EL (cell line): Measurements from ENCODE around the gene SNX33.
"Not testable (repeated sequence)": the region's sequence is repeated elsewhere in the genome, so short reads cannot be mapped to it uniquely, and the experiment has no call there.

Experiments used
- DNase-seq: peaks from one replicate; pipeline ENCODE4 v3.0.0-alpha.2; 2016

Gene SNX33, protein sequence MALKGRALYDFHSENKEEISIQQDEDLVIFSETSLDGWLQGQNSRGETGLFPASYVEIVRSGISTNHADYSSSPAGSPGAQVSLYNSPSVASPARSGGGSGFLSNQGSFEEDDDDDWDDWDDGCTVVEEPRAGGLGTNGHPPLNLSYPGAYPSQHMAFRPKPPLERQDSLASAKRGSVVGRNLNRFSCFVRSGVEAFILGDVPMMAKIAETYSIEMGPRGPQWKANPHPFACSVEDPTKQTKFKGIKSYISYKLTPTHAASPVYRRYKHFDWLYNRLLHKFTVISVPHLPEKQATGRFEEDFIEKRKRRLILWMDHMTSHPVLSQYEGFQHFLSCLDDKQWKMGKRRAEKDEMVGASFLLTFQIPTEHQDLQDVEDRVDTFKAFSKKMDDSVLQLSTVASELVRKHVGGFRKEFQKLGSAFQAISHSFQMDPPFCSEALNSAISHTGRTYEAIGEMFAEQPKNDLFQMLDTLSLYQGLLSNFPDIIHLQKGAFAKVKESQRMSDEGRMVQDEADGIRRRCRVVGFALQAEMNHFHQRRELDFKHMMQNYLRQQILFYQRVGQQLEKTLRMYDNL

DNA sequence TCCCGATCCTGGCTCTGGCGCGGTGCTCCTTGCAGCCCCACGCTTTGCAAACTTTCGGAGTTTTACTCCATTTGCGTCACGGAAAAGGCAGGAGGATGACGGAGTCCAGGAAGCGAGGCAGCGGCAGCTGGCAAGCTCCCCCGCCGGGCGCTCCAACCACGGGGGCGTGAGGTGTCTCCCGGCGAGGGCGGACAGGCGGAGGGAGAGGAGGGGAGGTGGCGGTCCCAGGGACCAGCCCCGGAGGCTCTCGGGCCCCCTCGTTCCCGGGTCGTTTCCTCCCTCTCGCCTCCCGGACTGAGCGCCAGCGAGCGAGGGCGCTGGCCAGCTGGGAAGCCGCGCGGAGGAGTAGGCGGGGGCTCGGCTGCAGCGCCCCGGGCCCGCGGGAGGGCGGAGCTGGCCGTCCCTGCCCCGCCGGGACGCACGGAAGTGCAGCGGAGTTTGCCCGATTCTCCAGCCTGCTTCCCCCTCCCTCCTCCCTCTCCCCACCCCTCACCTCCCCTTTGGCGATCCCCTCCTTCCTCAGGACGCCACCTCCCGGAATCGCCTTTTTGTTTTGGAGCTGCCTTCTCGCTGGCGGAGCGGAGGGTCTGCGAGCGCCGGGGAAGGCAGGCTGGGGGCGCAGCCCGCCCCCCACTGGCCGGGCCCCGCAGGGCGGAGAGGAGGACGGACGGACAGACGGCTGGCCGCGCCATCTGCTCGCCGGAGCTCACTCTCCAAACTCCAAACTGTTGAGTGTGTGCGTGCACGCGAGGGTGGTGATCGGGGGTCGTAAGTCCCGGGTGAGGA is at the start of gene SNX33:
Gene SNX33, plus strand, starts transcription at position 543 of the 786 bp plus-strand sequence. CDS start 1,191 bp downstream, outside the sequence.
- peak; percentile 89 for DNase-seq

DNA sequence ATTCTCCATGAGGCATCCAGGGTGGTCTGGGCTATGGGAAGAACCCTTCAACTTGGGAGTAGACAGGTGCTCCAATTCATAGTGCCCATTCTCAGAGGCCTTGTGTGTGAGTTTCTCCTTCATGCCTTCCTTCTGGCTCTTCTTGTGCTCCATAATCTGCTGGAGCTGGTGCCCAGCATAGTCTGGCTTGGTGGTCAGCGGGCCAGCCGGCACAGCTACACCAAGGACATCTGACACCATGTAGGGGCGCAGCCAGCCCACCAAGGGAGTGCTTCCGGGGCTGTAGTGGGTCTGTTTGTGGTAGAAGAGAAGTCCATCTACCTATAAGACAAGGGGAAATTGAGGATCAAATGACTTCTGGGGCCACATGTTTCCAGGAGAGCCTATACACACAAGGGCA is 49.4 kb upstream of the SNX33 start:
- no peak for DNase-seq

DNA sequence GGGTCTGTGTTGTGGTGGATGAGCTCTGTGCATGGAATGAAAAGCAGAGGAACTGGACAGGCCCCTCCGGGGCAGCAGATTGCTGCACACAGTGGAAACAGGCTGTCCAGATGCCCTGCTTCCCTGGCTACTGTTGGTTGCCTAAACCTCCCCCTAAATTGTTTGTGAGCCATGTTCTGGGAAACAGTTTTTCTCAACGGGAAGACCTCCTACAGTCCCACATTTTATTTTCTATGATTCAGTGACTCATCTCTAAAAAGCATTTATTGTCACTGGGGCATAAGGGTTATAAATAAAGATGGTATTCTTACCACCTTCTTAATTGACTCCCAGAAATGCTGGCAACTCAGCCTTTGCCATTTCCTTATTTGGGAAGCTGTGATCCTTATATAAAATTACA is 48.3 kb upstream of the SNX33 start:
- no peak for DNase-seq

DNA sequence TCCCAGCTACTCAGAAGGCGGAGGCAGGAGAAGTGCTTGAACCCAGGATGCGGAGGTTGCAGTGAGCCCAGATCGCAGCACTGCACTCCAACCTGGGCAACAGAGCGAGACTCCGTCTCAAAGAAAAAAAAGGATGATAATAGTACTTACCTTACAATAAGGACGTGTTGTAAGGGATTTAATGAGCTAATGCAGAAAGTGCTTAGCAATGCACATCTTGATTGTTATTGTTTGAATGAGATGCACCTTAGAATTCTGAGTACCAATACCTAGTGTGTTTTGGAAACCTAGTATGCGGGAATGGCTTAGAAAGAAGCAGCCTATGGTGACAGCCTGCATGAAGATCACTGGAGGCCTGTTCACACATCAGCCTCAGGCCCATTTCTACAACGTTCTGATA is 41.7 kb upstream of the SNX33 start:
- DNase-seq = no peak

DNA sequence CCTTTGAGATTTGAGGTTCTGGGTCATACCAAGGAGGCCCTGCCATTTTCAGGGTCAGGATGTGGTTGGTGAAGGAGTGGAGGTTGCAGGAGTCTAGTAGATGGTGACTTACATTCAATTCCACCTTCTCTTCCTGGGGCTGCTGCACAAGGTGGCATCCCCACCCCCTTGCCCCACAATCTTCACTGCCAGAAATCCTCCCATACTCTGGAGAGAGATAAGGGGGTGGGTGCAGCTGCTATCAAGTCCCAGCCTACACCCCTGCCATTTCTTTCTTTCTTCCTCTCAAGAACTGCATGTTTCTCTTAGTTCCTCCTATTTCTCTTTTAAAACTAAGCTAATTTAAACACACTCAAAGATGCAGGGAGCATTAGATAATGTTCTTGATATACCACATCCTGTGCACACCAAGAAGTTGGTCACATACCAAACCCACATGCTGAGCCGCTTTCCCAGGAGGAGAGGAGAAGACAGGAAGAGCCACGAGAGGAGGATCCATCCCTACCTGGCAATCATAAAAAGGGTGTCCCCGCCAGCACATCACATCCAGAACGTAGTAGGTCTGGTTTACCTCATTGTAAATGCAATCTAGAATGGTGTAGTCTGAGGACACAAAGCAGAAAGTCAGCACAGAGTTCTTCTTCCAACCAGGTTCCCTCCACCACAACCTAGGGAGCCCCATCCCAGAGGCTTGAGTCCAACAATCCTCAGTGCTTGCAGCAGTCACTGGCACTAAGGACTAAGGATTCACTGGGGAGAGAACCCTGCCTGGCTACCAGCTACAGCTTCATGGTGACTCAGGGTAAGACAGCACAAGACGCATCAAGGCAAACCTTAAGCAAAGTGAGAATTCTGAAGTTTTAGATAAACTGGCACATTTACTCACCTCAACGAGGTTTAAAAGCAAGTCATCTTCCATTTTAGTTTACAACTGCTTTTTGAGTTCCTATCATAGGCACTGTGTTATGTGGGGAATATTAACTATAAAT is 40.7 kb upstream of the SNX33 start:
- DNase-seq = peak; percentile 47

DNA sequence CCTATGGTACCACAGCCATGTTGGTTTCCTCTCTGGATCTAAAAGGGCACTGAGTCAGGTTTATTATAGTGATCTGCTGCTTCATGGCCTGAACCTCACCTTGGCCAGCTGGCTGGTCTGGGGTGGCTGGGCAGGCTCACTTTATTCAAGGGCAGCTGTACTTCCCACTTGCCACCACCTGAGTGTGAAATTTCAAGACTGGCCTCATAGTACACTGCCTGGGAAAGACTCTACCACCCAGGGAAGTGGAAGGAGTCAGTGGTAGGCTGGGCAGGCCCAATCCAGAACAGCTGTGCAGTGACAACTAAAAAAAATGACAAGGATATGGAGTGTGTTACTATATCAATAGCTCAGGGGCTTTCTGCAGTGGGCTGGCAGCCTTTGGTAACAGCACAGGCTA is 30.9 kb upstream of the SNX33 start:
- no peak for DNase-seq

DNA sequence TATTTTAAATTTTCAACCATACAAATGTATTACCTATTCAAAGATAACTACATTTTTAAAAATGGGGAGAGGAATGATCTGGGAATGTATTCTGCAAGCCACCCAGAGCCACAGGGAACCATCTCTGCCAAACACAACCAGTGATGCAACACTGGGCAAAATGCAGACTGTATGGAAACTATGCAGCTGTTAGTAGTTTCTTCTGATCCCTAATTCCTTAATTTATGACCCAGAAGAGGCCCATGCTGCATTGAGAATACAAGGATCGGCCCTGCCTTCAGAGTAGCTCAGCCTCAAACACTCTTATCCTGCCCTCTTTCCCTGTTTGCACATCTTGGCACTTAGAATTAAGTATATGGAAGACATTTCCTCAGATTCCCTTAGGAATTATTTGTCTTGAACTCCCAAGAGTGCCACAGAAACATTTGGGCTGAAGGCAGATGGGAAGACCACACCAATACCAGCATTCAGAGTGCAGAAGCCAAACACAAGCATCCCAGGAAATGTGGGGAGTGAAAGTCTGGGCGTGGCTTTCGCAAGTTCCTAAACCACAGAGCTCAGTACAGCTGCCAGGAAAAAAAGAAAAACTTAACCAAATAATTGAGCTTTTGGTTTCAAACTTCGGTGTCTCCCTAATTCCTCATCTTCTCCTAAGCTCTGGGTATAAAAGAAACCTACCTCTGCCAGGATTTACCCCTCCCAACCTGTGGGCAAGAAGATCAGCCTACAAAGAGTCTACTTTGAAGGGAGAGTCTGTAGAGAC is 27.5 kb upstream of the SNX33 start:
- DNase-seq = peak; percentile 61

DNA sequence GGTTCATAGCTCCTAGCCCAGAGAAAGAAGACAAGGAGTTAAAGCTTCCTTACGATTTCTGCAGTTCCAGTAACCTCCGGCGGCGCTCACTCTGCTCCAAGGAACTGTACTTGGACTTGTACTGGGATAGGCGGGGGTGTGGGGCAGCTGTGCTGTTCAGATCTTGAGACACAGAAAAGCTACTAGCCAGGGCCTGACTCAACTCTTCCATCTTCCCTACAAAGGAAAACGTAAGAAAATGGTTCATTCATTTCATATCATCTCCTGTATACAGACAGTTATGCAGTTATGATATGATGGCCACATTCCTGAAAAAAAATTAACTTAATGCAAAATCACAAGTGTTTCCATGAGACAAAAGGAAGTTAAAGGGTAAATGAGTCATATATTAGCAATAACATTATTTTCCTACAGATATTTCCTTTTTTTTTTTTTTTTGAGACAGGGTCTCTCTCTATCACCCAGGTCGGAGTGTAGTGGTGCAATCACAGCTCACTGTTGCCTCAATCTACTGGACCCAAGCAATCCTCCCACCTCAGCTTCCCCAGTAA is 26.8 kb upstream of the SNX33 start:
- peak; percentile 85 for DNase-seq

DNA sequence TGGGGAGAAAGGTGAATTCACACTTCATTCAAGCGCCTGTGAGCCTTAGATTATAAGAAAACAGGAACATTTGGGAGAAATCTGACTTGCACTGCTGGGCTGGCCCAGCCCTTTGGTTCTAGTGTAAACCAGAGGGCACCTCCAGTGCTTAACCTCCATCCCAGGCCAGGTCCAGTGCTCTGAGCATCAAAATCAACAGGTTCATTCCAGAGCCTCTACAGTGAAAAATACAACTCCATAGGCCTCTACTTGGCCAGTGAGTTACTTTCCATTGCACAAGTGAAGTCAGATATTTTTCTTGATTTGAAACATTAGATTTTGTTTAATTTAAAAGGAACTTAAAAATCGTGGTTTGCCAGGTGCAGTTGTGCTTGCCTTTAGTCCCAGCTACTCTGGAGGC is 25.2 kb upstream of the SNX33 start:
- no peak for DNase-seq

DNA sequence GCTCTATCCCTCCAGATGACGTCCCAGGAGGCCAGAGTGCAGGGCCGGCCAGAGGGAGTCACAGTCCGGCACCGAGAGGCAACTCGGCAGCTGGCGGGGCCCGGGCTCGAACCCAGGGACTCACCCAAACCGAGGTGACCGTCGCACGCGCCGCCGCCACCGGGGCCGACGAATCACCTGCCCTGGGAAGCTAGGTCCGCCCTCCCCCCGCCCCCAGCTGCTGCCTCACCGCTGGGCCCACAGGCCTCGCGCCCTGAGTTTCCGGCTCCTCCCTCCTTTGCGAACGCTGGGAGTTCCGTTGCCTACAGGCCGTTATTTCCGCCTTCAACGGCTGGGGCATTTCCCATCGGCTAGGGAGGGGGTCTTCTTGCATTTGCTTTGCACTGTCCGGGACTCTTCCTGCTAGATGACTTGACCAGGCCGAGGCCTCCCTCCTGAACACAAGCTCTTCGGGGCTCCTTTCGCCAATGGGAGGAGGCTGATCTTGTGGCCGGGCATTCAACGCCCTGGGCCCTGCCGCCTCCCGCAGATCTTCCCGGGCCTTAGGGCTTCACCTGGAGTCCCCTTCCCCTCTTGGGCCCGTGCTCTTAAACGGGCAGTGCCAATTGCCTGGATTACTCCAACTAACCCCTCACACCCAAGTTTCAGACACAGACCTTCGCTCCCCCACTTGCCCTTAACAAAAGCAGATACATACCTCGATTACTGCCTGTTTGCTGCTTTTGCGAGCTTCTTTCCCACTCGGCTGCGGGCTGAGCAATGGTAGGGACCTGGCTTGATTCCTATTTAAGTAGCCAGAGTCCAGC is 22.0 kb upstream of the SNX33 start, which contains the start of gene SNUPN:
Gene SNUPN, minus strand, starts transcription at position 184 of the 806 bp plus-strand sequence. CDS start 4,674 bp downstream, outside the sequence.
- peak; percentile 92 for DNase-seq

DNA sequence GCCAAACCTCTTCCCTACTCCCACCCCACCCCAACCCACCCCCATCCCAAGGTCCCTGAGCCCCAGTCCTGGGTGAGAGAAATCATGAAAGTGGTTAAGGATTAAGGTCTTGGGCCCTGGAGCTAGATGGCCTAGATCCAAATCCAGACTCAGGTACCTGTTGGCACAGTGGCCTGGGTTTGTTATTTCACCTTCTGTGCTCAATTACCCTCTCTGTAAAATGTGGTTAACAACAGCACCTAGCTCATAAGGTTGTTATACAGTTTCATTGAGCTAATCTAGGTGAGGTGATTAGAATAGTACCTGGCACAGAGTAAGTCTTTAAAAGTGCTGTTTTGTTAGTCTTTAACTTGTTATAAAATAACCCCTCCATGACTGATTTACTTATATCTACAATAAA is 15.8 kb upstream of the SNX33 start:
- no peak for DNase-seq

DNA sequence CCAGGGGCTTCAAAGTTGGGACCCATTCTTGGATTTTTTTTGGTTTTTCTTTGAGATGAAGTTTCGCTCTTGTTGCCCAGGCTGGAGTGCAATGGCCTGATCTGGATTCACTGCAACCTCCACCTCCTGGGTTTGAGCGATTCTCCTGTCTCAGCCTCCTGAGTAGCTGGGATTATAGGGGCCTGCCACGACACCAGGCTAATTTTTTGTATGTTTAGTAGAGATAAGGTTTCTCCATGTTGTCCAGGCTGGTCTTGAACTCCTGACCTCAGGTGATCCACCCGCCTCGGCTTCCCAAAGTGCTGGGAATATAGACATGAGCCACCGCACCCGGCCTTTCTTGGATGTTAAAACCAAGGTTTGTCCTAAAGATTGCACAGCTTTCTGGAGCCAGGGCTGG is 13.8 kb upstream of the SNX33 start:
- not testable (repeated sequence) for DNase-seq

DNA sequence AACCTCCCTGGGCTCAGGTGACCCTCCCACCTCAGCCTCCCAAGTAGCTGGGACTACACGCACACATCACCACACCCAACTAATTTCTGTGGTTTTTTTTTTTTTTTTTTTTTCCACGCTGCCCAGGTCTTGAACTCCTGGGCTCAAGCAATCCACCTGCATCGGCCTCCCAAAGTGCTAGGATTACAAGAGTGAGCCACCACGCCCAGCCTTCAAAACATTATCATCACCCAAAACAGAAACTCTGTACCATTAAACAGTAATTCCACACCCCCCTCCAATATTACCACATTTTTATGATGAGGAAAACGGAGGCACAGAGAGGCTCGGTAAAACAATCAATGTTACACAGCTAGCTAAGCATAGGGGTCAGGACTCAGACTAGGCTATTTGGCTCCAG is 11.7 kb upstream of the SNX33 start:
- no peak for DNase-seq

DNA sequence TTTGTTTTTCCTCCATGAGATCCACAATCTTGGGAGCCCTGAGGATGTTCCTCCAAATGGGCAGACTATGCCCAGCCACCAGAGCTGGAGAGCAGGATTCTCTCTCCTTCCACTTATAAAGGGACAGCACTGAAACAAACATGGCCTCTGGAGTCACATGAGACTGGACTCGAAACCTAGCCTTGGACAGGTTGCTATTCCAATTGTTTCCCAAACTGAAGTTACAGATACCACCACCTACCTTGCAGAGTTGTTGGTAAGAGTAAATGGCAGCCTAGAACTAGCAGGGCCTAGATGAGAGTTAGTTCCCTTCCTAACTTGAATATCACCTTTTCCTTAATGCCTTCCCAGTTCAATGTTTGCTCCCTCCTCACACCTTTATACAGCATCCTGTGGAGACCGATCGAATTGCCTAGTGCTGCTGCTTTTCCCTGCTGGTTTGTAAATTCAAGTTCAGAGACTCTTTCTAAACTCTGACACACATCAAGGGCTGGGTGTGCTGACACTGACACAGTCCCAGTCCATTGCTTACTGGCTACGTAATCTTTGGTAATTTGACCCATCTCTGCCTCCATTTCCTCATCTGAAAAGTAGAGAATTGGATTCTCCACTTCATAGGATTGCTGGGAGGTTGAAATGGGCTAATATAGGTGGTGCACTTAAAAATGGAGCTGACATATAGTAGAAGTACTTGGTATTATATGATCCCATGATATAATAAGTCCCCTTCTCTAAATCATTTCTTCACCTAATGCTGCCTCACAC is 10.3 kb upstream of the SNX33 start:
- no peak for DNase-seq

DNA sequence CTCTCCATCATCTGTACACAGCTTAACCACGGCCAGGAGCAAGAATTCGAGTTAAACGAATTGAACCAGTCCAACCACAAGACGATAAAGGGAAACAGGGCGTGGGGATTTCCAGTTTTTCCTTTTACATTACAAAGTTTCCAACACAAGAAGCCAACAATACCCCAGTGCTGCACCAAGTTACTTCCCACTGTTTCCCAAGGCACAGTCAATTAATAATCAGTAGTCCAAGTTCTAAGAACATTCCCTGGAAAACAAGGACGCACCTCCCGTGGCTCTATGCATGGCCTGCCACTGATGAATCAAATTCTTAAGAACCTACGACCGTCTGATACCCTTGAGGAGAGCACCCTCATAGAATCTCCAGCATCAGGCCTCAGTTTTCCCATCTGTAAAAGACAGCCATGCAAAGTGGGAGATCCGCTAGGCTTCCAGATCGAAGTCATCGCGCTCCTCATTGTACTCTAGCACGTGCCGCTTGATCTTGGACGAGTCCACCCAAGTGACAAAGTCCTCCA is 8.5 kb upstream of the SNX33 start:
- no peak for DNase-seq

DNA sequence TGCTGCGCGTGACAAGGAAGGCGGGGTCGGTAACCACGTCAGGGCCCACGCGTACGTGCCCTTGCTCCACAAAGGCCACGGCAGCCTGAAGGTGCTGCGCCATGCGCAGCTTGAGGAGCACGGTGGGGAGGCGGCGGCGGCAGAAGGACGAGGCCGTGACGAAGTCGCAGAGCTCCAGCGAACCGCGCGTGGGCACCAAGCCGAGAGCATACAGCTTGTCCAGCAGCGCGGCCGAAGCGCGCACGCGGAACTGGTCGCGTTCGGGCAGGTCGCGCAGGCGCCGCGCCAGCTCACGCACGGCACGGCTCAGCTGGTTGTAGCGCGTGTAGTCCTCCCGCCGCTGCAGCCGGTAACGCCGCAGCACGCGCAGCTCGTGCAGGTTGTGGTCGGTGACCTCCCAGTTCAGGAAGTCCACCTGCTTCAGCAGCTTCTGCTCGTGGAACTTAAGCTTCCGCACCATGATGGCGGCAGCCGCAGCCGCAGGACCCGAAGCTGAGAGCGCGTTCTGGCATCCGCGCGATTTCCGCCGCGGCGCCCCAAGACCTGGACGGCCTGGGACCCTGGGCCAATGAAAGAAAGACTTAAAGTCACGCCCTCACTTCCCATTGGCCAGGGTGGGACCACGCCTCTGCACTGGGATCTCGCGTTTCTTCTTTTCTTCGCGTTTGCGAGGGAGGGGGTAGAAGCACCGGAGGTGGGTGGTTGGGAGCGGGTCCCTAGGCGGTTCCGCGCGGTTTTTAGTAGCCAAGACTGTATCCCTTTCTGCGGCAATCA is 7.8 kb upstream of the SNX33 start, which contains the start of gene IMP3:
Gene IMP3, minus strand, starts transcription at position 516 of the 774 bp plus-strand sequence. Its CDS starts 56 bp downstream, at position 460.
- peak; percentile 98 for DNase-seq

DNA sequence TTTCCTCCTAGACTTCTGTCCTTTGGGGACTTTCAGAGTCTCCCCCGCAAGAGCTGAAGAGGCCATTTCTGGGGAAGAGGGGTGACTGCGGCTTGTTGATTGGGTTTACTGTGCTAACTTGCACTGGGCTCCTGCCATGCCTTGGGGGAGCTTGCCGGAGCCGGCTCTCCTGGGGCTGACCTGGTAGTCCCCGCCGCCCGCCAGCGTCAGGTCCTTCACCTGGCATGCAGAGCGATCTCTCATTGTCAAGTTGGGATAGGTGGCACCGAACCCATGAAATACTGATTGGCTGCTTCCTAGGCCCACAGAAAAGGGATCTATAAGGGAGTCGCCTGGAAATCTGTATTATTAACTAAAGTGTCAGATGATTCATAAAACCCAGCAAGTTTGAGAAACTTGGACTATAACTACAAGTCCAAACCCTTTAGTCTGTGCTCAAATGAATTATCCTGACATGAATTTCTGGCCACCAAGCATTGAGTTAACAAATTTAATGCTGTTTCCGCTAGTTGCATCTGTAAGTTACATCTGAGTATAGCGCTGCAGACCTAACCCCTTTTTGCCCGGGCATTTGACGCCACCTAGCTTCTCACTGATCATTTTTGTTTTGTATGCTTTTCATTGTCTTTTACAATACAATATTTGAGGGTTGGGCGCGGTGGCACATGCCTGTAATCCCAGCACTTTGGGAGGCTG is 7.1 kb upstream of the SNX33 start:
- DNase-seq = peak; percentile 48

DNA sequence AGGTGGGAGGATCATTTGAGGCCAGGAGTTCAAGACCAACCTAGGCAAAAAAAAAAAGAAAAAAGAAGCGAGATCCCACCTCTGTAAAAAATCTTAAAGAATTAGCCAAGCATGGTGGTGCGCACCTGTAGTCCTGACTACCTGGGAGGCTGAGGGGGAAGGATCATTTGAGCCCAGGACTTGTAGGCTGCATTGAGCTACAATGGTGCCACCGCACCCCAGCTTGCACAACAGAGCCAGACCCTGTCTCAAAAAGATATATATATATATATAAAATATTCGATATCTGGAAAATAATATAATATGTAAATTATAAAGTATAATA is 6.6 kb upstream of the SNX33 start:
- no peak for DNase-seq
